MM.1S (cell line): ENCODE measurements around the gene CATSPERD.

Experiments
- DNase-seq: peaks from one replicate; pipeline ENCODE4 v3.0.0-alpha.2; 2015
- H2AFZ ChIP-seq: fragments of 300-600 bp; sonication (generic); 2 replicates; pipeline ENCODE4 v1.6.0; 2016; ENCODE audit warnings: antibody characterized with exemption, low read length
- H3F3A ChIP-seq: fragments of 300-600 bp; sonication (generic); 2 replicates; pipeline ENCODE4 v1.6.1; 2016; ENCODE audit warnings: mild to moderate bottlenecking, antibody characterized with exemption, low read length, moderate library complexity, mixed read lengths; ENCODE audit not compliant: insufficient read depth
- H3K27ac ChIP-seq: fragments of 300-600 bp; sonication (generic); 2 replicates; pipeline ENCODE4 v1.5.1; 2016; ENCODE audit warnings: mild to moderate bottlenecking, low read length
- H3K27me3 ChIP-seq: fragments of 300-600 bp; sonication (generic); replicated peaks from 2 replicates; pipeline ENCODE4 v1.6.0; 2016; ENCODE audit warnings: low read length; ENCODE audit not compliant: insufficient read depth
- H3K36me3 ChIP-seq: fragments of 300-600 bp; sonication (generic); replicated peaks from 2 replicates; pipeline ENCODE4 v1.6.1; 2016; ENCODE audit warnings: mild to moderate bottlenecking, low read length, mixed read lengths; ENCODE audit not compliant: insufficient read depth
- H3K4me1 ChIP-seq: fragments of 300-600 bp; sonication (generic); 2 replicates; pipeline ENCODE4 v1.6.1; 2016; ENCODE audit warnings: low read length, mixed read lengths
- H3K4me2 ChIP-seq: fragments of 300-600 bp; sonication (generic); 2 replicates; pipeline ENCODE4 v1.6.0; 2016; ENCODE audit warnings: low read depth, low read length
- H3K4me3 ChIP-seq: fragments of 300-600 bp; sonication (generic); 2 replicates; pipeline ENCODE4 v1.5.1; 2016; ENCODE audit warnings: low read length, mixed read lengths
- H3K79me2 ChIP-seq: fragments of 300-600 bp; sonication (generic); 2 replicates; pipeline ENCODE4 v1.6.1; 2016; ENCODE audit warnings: mixed run types, low read length, mixed read lengths
- H3K9ac ChIP-seq: fragments of 300-600 bp; sonication (generic); 2 replicates; pipeline ENCODE4 v1.6.1; 2016; ENCODE audit warnings: low read length, mixed read lengths
- H3K9me2 ChIP-seq: fragments of 300-600 bp; sonication (generic); replicated peaks from 2 replicates; pipeline ENCODE4 v1.6.1; 2016; ENCODE audit warnings: mild to moderate bottlenecking, low read length, mixed read lengths; ENCODE audit not compliant: insufficient read depth
- H3K9me3 ChIP-seq: fragments of 300-600 bp; sonication (generic); replicated peaks from 2 replicates; pipeline ENCODE4 v1.6.1; 2016; ENCODE audit warnings: mild to moderate bottlenecking, low read length, mixed read lengths; ENCODE audit not compliant: insufficient read depth
- H4K20me1 ChIP-seq: fragments of 300-600 bp; sonication (generic); 2 replicates; pipeline ENCODE4 v1.6.1; 2016; ENCODE audit warnings: mild to moderate bottlenecking, low read length, moderate library complexity, mixed read lengths; ENCODE audit not compliant: insufficient read depth
- CTCF ChIP-seq: fragments of 300-600 bp; sonication (generic); IDR thresholded peaks from 2 replicates; pipeline ENCODE4 v1.5.1; 2016; ENCODE audit warnings: antibody characterized with exemption, low read length, mixed read lengths
- EZH2 ChIP-seq: fragments of 300-600 bp; sonication (generic); optimal IDR thresholded peaks from 2 replicates; pipeline ENCODE3; 2017; ENCODE audit warnings: low read depth, mild to moderate bottlenecking, antibody characterized with exemption, low read length, mixed read lengths
- EZH2phosphoT487 ChIP-seq: fragments of 300-600 bp; sonication (generic); IDR thresholded peaks from 2 replicates; pipeline ENCODE4 v1.6.1; 2018; ENCODE audit warnings: antibody characterized with exemption, low read length

Gene CATSPERD

GRCh38 chr19:5809469-5809868 is 89.0 kb downstream of the CATSPERD start:
- Histone ChIP-seq H3K27ac (no peak overlapping the region), H3K4me3 (no peak overlapping the region), H3F3A (0 out of 2 replicates have a peak, but pooled peaks cover 6% of the 10 kb centered on the region), H3K9ac (no peak overlapping the region), H3K9me2 (no peaks in the 10 kb centered on the region), H2AFZ (no peak overlapping the region), H3K36me3 (no peaks in the 10 kb centered on the region), H3K4me1 (no peaks in the 10 kb centered on the region), H4K20me1 (no peaks in the 10 kb centered on the region; the same call in 1 of the 2 replicates), H3K27me3 (peaks cover 21% of the 10 kb centered on the region), H3K9me3 (no peaks in the 10 kb centered on the region), H3K4me2 (no peak overlapping the region), H3K79me2 (peaks cover 4% of the 10 kb centered on the region; the same call in 1 of the 2 replicates)
- TF ChIP-seq EZH2phosphoT487, result no peak
- TF ChIP-seq EZH2, result no peak
- DNase-seq, result no peak

- Histone ChIP-seq H3F3A (0 out of 2 replicates have a peak, but pooled peaks cover 5% of the 10 kb centered on the region), H4K20me1 (no peaks in the 10 kb centered on the region; the same call in 1 of the 2 replicates), H3K9me3 (no peaks in the 10 kb centered on the region), H3K4me3 (no peak overlapping the region), H3K79me2 (peaks cover 3% of the 10 kb centered on the region; the same call in 1 of the 2 replicates), H3K27me3 (peaks cover 32% of the 10 kb centered on the region), H2AFZ (no peak overlapping the region), H3K36me3 (no peaks in the 10 kb centered on the region), H3K9me2 (no peaks in the 10 kb centered on the region), H3K9ac (no peak overlapping the region), H3K4me2 (no peak overlapping the region), H3K27ac (no peak overlapping the region), H3K4me1 (no peaks in the 10 kb centered on the region)
- no peak for TF ChIP-seq CTCF
- DNase-seq, result no peak
Observed at GRCh38 chr19:5811117-5811516, 90.7 kb downstream of the CATSPERD start.

GRCh38 chr19:5814123-5814851 is 93.8 kb downstream of the CATSPERD start:
- Histone ChIP-seq H2AFZ (no peak overlapping the region), H3K4me3 (no peak overlapping the region), H3K9ac (no peak overlapping the region), H3K9me3 (no peaks in the 10 kb centered on the region), H3K27me3 (peaks cover 30% of the 10 kb centered on the region), H3K36me3 (no peaks in the 10 kb centered on the region), H3K4me2 (no peak overlapping the region), H3F3A (no peaks in the 10 kb centered on the region), H3K27ac (no peak overlapping the region), H3K79me2 (no peaks in the 10 kb centered on the region), H3K4me1 (no peaks in the 10 kb centered on the region), H4K20me1 (no peaks in the 10 kb centered on the region), H3K9me2 (no peaks in the 10 kb centered on the region)
- no peak for TF ChIP-seq EZH2phosphoT487
- TF ChIP-seq CTCF, result no peak
- TF ChIP-seq EZH2, result no peak
- no peak for DNase-seq

- Histone ChIP-seq H3K9me2 (no peaks in the 10 kb centered on the region), H3K9ac (no peak overlapping the region), H3K4me2 (no peak overlapping the region), H3K36me3 (no peaks in the 10 kb centered on the region), H3K4me3 (no peak overlapping the region), H4K20me1 (no peaks in the 10 kb centered on the region), H3K27me3 (peaks cover 30% of the 10 kb centered on the region), H3K4me1 (no peaks in the 10 kb centered on the region), H3K27ac (no peak overlapping the region), H3K9me3 (no peaks in the 10 kb centered on the region), H3F3A (no peaks in the 10 kb centered on the region), H2AFZ (no peak overlapping the region), H3K79me2 (no peaks in the 10 kb centered on the region)
- DNase-seq, result no peak
- TF ChIP-seq EZH2phosphoT487, result no peak
- TF ChIP-seq EZH2, result no peak
- no peak for TF ChIP-seq CTCF
Observed at GRCh38 chr19:5814852-5815246, 94.4 kb downstream of the CATSPERD start.
